HEK293 (cell line): Measurements from ENCODE around the gene N4BP2L1.

Source experiments
- SETDB1 ChIP-seq: IDR thresholded peaks from one replicate; pipeline ENCODE4 v1.6.1; 2017; ENCODE audit warnings: mild to moderate bottlenecking, low read length, moderate library complexity, mixed read lengths; ENCODE audit not compliant: insufficient read length
- ZBTB26 ChIP-seq: fragments of 450-650 bp; formaldehyde crosslinking; optimal IDR thresholded peaks from 2 replicates; pipeline ENCODE3; 2016; ENCODE audit warnings: missing biosample characterization, mild to moderate bottlenecking, missing genetic modification characterization
- ZBTB7A ChIP-seq: fragments of 450-650 bp; formaldehyde crosslinking; IDR thresholded peaks from 2 replicates; pipeline ENCODE4 v1.5.1; 2016; ENCODE audit warnings: low read depth, missing biosample characterization, missing genetic modification characterization
- ZBTB8A ChIP-seq: fragments of 450-650 bp; formaldehyde crosslinking; IDR thresholded peaks from 2 replicates; pipeline ENCODE4 v1.5.1; 2016; ENCODE audit warnings: missing biosample characterization, missing genetic modification characterization
- ZFP3 ChIP-seq: fragments of 450-650 bp; formaldehyde crosslinking; IDR thresholded peaks from 2 replicates; pipeline ENCODE4 v1.5.1; 2016; ENCODE audit warnings: low read depth, missing biosample characterization, missing genetic modification characterization
- ZFP69B ChIP-seq: fragments of 450-650 bp; formaldehyde crosslinking; IDR thresholded peaks from 2 replicates; pipeline ENCODE4 v1.5.1; 2016; ENCODE audit warnings: missing biosample characterization, missing genetic modification characterization
- ZNF114 ChIP-seq: fragments of 450-650 bp; formaldehyde crosslinking; IDR thresholded peaks from 2 replicates; pipeline ENCODE4 v1.5.0; 2017; ENCODE audit warnings: missing biosample characterization, missing genetic modification characterization
- ZNF18 ChIP-seq: fragments of 450-650 bp; formaldehyde crosslinking; IDR thresholded peaks from 2 replicates; pipeline ENCODE4 v1.5.1; 2016; ENCODE audit warnings: missing biosample characterization, missing genetic modification characterization
- ZNF513 ChIP-seq: fragments of 450-650 bp; IDR thresholded peaks from 2 replicates; pipeline ENCODE4 v1.5.1; 2018; ENCODE audit warnings: missing biosample characterization, missing genetic modification characterization
- ZNF549 ChIP-seq: fragments of 450-650 bp; IDR thresholded peaks from 2 replicates; pipeline ENCODE4 v1.5.1; 2018; ENCODE audit warnings: missing biosample characterization, missing genetic modification characterization, mild to moderate bottlenecking, inconsistent platforms, moderate library complexity
- ZNF639 ChIP-seq: fragments of 450-650 bp; formaldehyde crosslinking; IDR thresholded peaks from 2 replicates; pipeline ENCODE4 v1.5.1; 2016; ENCODE audit warnings: missing biosample characterization, missing genetic modification characterization
- ZNF792 ChIP-seq: fragments of 450-650 bp; formaldehyde crosslinking; IDR thresholded peaks from 2 replicates; pipeline ENCODE4 v1.5.1; 2016; ENCODE audit warnings: missing biosample characterization, missing genetic modification characterization
- TF ChIP-seq, protein P1 (sequence below): fragments of 450-650 bp; formaldehyde crosslinking; IDR thresholded peaks from 2 replicates; pipeline ENCODE4 v1.5.1; 2016; ENCODE audit warnings: missing biosample characterization, missing genetic modification characterization

- TF ChIP-seq ZFP69B (tag by site-specific recombination): no peak
- no peak for TF ChIP-seq ZBTB26 (tag by site-specific recombination)
- no peak for TF ChIP-seq ZFP3 (tag by site-specific recombination)
- TF ChIP-seq, protein P1, sequence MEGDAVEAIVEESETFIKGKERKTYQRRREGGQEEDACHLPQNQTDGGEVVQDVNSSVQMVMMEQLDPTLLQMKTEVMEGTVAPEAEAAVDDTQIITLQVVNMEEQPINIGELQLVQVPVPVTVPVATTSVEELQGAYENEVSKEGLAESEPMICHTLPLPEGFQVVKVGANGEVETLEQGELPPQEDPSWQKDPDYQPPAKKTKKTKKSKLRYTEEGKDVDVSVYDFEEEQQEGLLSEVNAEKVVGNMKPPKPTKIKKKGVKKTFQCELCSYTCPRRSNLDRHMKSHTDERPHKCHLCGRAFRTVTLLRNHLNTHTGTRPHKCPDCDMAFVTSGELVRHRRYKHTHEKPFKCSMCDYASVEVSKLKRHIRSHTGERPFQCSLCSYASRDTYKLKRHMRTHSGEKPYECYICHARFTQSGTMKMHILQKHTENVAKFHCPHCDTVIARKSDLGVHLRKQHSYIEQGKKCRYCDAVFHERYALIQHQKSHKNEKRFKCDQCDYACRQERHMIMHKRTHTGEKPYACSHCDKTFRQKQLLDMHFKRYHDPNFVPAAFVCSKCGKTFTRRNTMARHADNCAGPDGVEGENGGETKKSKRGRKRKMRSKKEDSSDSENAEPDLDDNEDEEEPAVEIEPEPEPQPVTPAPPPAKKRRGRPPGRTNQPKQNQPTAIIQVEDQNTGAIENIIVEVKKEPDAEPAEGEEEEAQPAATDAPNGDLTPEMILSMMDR (tag by site-specific recombination): no peak
- no peak for TF ChIP-seq ZBTB8A (tag by site-specific recombination)
- TF ChIP-seq ZBTB7A (tag by site-specific recombination): no peak
- TF ChIP-seq ZNF18 (tag by site-specific recombination): no peak
- no peak for TF ChIP-seq ZNF639 (tag by site-specific recombination)
- TF ChIP-seq ZNF549 (tag by site-specific recombination): no peak
- no peak for TF ChIP-seq ZNF792
- TF ChIP-seq ZNF513: no peak
- no peak for TF ChIP-seq SETDB1
- no peak for TF ChIP-seq ZNF114 (tag by site-specific recombination)
These were observed 27.1 kb upstream of the N4BP2L1 start for GRCh38 chr13:32454886-32455593.
